ENCODE measurements around the gene NELFA. TPM values are rescaled to one million over a fixed set of nuclear protein-coding genes. Genes with fewer than 3 reads are reported as not detected.

NELFA gene
- total RNA-seq, 1 donor from 2014 or later, result 34.5 TPM

DNA sequence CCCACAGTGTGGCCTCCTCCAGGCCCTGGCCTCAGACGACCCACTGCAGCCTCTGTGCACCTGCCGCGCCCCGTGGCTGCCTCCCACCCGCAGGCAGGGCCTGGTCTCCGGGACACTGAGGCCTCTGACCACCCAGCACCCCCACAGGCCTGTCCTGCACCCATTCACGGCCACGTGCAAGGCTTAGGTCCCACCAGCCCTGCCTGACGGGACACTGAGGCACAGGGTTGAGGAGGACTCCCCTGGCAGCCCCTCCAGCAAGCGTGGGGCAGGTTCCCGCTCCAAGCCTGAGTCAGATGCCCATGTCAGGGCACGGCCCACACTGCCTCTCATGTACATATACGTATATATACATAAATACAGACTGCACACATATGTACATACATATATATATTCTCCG, 23.5 kb downstream of the NELFA start:
- no peak overlapping the region for H3K4me3 ChIP-seq (ENCODE audit: low read depth, low read length)
- TF ChIP-seq, protein P1, sequence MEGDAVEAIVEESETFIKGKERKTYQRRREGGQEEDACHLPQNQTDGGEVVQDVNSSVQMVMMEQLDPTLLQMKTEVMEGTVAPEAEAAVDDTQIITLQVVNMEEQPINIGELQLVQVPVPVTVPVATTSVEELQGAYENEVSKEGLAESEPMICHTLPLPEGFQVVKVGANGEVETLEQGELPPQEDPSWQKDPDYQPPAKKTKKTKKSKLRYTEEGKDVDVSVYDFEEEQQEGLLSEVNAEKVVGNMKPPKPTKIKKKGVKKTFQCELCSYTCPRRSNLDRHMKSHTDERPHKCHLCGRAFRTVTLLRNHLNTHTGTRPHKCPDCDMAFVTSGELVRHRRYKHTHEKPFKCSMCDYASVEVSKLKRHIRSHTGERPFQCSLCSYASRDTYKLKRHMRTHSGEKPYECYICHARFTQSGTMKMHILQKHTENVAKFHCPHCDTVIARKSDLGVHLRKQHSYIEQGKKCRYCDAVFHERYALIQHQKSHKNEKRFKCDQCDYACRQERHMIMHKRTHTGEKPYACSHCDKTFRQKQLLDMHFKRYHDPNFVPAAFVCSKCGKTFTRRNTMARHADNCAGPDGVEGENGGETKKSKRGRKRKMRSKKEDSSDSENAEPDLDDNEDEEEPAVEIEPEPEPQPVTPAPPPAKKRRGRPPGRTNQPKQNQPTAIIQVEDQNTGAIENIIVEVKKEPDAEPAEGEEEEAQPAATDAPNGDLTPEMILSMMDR (conservative IDR thresholded peaks at IDR 0.05; ENCODE audit: low read depth, low read length), result no peak

DNA sequence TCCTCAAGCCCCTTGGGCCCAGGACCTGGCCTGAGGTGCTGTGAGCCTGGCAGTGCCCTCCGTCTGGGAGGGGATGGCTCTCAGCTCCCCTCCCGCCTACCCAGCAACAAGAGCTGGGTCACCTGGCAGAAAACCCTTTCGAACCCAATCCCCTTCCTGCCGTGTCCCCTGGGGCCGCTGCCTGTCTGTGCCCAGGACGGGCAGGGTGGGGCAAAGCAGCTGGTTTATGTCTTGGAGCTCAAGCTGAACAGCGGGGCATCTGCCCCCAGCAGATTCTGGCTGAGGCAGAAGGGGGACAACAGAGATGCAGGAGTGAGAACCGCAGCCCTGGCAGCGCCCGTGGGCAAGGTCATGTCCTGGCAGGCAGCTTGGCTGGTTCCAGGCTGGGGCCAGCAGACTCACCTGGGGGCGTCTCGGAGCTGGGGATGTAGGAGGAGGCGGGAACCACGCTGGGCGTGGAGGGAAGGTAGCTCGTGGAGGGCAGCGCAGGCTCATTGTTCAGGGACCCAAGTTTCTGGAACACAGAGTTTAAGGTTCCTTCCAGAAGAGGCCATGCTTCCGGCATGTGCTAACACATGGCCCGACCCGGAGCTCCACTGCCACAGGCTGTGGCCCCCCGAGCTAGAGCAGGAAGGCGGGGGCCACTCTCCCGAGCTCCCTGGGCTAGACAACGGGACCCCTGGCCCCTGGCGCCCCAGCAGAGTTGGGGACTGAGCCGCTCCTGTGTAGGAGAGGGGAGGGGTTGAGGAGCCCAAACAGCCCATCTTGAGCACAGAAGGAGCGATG, 24.2 kb downstream of the NELFA start:
- DNase-seq (ENCODE audit: low read depth), result no peak
- TF ChIP-seq, protein P1 (conservative IDR thresholded peaks at IDR 0.05; ENCODE audit: low read depth, low read length), result no peak

More for the DNA sequence above, 23.5 kb downstream of the NELFA start:
- no peak for DNase-seq (ENCODE audit: low read depth)

GRCh38 chr4:1983846-1984405, 24.8 kb downstream of the NELFA start:
- DNase-seq (ENCODE audit: low read depth), result no peak
- TF ChIP-seq, protein P1 (conservative IDR thresholded peaks at IDR 0.05; ENCODE audit: low read depth, low read length), result no peak
- no peak overlapping the region for H3K4me3 ChIP-seq (ENCODE audit: low read depth, low read length)

More for the DNA sequence above, 24.2 kb downstream of the NELFA start:
- H3K4me3 ChIP-seq (ENCODE audit: low read depth, low read length), result no peak overlapping the region

DNA sequence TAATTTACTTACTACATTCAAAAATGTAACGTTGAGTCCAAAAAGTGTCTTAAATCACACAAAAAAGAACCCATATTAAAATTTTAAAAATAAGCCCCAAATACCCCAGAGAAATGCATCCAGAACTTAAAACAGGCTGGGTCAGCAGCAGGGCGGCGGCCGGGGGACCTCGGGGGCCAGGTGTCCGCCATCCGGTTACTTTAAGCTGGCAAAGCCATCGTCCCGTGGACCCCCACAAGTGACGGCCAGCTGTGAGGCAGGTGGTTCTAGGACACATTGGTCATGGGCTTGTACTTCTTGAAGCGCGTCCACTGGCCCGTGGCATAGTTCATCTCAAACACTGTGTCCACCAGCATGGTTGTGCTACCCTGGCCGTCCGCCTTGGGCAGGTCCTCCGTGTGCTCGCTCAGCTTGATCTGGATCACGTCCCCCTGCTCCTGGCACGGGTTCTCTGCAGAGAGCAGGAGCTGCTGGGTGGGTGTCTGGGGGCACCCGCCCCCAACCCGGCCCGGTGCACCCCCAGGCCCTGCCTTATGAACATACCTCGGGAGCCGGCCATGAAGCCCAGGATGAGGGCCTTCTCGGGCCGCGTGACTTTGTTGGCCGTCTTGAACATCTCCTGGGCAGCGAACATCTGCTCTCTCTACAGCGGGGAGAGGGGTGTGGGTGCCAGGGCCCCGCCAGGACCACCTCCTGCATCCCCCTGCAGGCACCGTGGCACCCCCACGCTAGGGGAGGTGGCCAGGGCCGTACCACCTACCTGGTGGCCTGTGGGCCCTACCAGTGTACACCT, 25.5 kb downstream of the NELFA start:
- TF ChIP-seq, protein P1 (conservative IDR thresholded peaks at IDR 0.05; ENCODE audit: low read depth, low read length), result no peak
- no peak for DNase-seq (ENCODE audit: low read depth)
- no peak overlapping the region for H3K4me3 ChIP-seq (ENCODE audit: low read depth, low read length)

GRCh38 chr4:1982124-1983052, 26.4 kb downstream of the NELFA start:
- DNase-seq (ENCODE audit: low read depth), result no peak
- H3K4me3 ChIP-seq (ENCODE audit: low read depth, low read length), result no peak overlapping the region
- TF ChIP-seq, protein P1 (conservative IDR thresholded peaks at IDR 0.05; ENCODE audit: low read depth, low read length), result no peak

Data from epithelial cell of proximal tubule (primary cell).